BE2C (cell line): ENCODE measurements around the gene PROK2.

Experiments used
- DNase-seq: peaks from one replicate; pipeline ENCODE4 v3.0.0-alpha.2; 2020
- H3K27me3 ChIP-seq: fragments of 250-450 bp; sonication (Bioruptor Pico); 2 replicates; pipeline ENCODE4 v1.5.1; 2020; ENCODE audit warnings: mild to moderate bottlenecking
- H3K36me3 ChIP-seq: fragments of 250-450 bp; sonication (Bioruptor Pico); 2 replicates; pipeline ENCODE4 v1.5.1; 2020; ENCODE audit warnings: mild to moderate bottlenecking
- H3K4me1 ChIP-seq: fragments of 250-450 bp; sonication (Bioruptor Pico); 2 replicates; pipeline ENCODE4 v1.5.1; 2020
- H3K4me3 ChIP-seq: 2 replicates; pipeline ENCODE4 v1.5.1; 2011; ENCODE audit warnings: low read depth, low read length
- H3K9me3 ChIP-seq: fragments of 250-450 bp; sonication (Bioruptor Pico); 2 replicates; pipeline ENCODE4 v1.5.1; 2020
- CTCF ChIP-seq: IDR thresholded peaks from 2 replicates; pipeline ENCODE4 v1.5.1; 2012; ENCODE audit warnings: mild to moderate bottlenecking, low read depth, low read length

PROK2 gene

GRCh38 chr3:71778353-71778752 lies 6.6 kb downstream of the PROK2 start:
- no peak overlapping the region for H3K4me3 ChIP-seq
- H3K36me3 ChIP-seq, result no peaks in the 10 kb centered on the region
- no peaks in the 10 kb centered on the region for H3K4me1 ChIP-seq
- no peaks in the 10 kb centered on the region for H3K9me3 ChIP-seq
- no peak for TF ChIP-seq CTCF
- DNase-seq, result no peak
- peaks cover 8% of the 10 kb centered on the region for H3K27me3 ChIP-seq

- TF ChIP-seq CTCF, result no peak
- H3K36me3 ChIP-seq, result no peaks in the 10 kb centered on the region
- H3K27me3 ChIP-seq, result no peaks in the 10 kb centered on the region; the same call in 1 of the 2 replicates
- no peaks in the 10 kb centered on the region for H3K9me3 ChIP-seq
- H3K4me3 ChIP-seq, result no peak overlapping the region
- no peaks in the 10 kb centered on the region for H3K4me1 ChIP-seq
- DNase-seq, result no peak
These were observed 8.4 kb downstream of the PROK2 start for GRCh38 chr3:71776538-71776937.

GRCh38 chr3:71771884-71772283 lies 13.1 kb downstream of the PROK2 start:
- no peaks in the 10 kb centered on the region for H3K9me3 ChIP-seq
- no peak overlapping the region for H3K4me3 ChIP-seq
- no peak for DNase-seq
- no peak for TF ChIP-seq CTCF
- no peaks in the 10 kb centered on the region for H3K36me3 ChIP-seq
- no peaks in the 10 kb centered on the region for H3K27me3 ChIP-seq
- H3K4me1 ChIP-seq, result no peaks in the 10 kb centered on the region

- Histone ChIP-seq H3K4me1 (no peaks in the 10 kb centered on the region), H3K9me3 (no peaks in the 10 kb centered on the region), H3K4me3 (no peak overlapping the region), H3K27me3 (no peaks in the 10 kb centered on the region), H3K36me3 (no peaks in the 10 kb centered on the region)
- TF ChIP-seq CTCF, result no peak
- DNase-seq, result no peak
These were observed 13.8 kb downstream of the PROK2 start for GRCh38 chr3:71771126-71771525.

GRCh38 chr3:71763426-71763825 lies 21.5 kb downstream of the PROK2 start:
- DNase-seq, result no peak
- no peak for TF ChIP-seq CTCF
- no peaks in the 10 kb centered on the region; the same call in 1 of the 2 replicates for H3K27me3 ChIP-seq
- no peaks in the 10 kb centered on the region for H3K9me3 ChIP-seq
- H3K4me1 ChIP-seq, result no peaks in the 10 kb centered on the region; the same call in 1 of the 2 replicates
- H3K4me3 ChIP-seq, result no peak overlapping the region
- no peaks in the 10 kb centered on the region for H3K36me3 ChIP-seq

- H3K4me1 ChIP-seq, result no peaks in the 10 kb centered on the region; the same call in 1 of the 2 replicates
- DNase-seq, result no peak
- no peak for TF ChIP-seq CTCF
- H3K9me3 ChIP-seq, result no peaks in the 10 kb centered on the region
- H3K36me3 ChIP-seq, result no peaks in the 10 kb centered on the region
- no peak overlapping the region for H3K4me3 ChIP-seq
- H3K27me3 ChIP-seq, result no peaks in the 10 kb centered on the region; the same call in 1 of the 2 replicates
These were observed 24.8 kb downstream of the PROK2 start for GRCh38 chr3:71760140-71760539.
